Choroid plexus epithelial cell (primary cell): ENCODE data around the gene PER1.
"Not testable (repeated sequence)": the region's sequence is repeated elsewhere in the genome, so short reads cannot be mapped to it uniquely, and the experiment has no call there.

Experiments used
- DNase-seq: peaks from one replicate; pipeline ENCODE4 v3.0.0-alpha.2; 2010; ENCODE audit warnings: low read depth
- H3K4me3 ChIP-seq: 2 replicates; pipeline ENCODE4 v1.5.1; 2011; ENCODE audit warnings: low read depth, mild to moderate bottlenecking, control low read depth, low read length, moderate library complexity
- TF ChIP-seq, protein P1 (sequence below): conservative IDR thresholded peaks from 2 replicates; pipeline ENCODE4 v1.5.1; 2011; ENCODE audit warnings: low read depth, mild to moderate bottlenecking, control low read depth, inconsistent platforms, low read length, moderate library complexity

Gene PER1

DNA sequence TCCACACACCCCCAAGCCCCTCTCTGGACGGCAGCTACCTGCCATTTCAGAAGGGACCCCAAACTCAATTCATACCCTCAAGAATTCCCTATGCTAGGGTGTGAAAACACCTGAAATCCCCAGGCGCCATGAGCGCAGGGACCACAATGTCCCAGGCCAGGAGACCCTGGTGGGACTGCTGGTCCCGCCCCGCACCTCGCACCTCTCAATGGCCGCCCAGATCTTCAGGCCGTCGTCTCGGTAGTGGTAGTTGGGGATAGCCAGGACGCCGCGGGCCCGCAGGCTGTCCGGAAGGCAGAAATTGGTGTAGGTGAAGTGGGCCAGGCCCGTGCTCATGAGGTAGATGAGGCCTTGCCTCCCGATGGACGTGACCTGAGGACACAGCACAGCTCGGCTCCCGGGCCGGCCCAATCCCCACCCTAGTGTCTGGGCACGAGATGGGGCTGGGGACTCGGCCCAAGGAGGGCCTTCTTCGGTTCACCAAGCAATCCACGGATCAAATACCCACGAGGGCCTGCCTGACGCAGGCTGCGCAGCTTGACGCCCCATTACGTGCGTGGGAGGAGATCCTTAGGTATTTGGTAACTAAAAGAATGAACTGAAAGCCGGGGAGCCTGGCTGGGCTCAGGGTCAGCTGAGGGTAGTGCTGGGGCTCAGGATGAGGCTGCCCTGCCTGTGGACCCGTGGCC is 43.1 kb downstream of the PER1 start:
- H3K4me3 ChIP-seq, result no peak overlapping the region
- no peak for DNase-seq
- TF ChIP-seq, protein P1, sequence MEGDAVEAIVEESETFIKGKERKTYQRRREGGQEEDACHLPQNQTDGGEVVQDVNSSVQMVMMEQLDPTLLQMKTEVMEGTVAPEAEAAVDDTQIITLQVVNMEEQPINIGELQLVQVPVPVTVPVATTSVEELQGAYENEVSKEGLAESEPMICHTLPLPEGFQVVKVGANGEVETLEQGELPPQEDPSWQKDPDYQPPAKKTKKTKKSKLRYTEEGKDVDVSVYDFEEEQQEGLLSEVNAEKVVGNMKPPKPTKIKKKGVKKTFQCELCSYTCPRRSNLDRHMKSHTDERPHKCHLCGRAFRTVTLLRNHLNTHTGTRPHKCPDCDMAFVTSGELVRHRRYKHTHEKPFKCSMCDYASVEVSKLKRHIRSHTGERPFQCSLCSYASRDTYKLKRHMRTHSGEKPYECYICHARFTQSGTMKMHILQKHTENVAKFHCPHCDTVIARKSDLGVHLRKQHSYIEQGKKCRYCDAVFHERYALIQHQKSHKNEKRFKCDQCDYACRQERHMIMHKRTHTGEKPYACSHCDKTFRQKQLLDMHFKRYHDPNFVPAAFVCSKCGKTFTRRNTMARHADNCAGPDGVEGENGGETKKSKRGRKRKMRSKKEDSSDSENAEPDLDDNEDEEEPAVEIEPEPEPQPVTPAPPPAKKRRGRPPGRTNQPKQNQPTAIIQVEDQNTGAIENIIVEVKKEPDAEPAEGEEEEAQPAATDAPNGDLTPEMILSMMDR, result no peak

DNA sequence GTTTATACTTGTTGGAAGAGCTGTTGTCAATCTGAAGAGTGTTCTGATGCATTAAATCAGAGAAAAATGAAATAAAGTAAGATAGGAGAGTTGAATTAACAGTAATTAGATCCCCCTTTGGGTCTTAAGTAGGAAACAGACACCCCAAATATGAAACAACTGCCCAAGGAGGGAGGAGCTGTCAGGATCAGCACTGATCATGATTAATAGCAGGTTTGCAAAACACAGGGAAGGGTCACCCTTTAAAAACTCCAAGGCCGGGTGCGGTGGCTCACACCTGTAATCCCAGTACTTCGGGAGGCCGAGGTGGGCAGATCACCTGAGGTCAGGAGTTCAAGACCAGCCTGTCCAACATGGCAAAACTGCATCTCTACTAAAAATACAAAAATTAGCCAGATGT is 45.2 kb downstream of the PER1 start:
- not testable (repeated sequence) for H3K4me3 ChIP-seq, DNase-seq

- TF ChIP-seq, protein P1, result no peak
- no peak for DNase-seq
- H3K4me3 ChIP-seq, result no peak overlapping the region
Observed at GRCh38 chr17:8105957-8106398, 46.2 kb downstream of the PER1 start.

DNA sequence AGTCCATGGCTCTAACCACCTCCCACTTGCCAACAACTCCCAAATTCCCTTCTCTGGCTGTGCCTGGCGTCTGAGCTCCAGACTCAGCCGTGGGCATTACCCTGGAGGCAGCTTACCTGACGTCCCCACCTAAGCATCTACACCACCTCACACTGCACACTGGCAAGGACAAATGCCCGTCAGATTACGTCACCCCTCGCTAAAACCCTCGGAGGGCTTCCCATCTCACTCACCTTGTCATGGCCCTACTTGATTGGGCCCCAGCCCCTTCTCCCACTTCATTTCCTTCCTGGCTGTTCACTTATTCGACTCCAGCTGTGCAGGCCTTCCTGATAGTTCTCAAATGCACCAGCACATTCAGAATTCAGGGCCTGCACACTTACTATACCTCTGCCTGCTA is 47.3 kb downstream of the PER1 start:
- no peak for DNase-seq
- H3K4me3 ChIP-seq, result no peak overlapping the region
- TF ChIP-seq, protein P1, result no peak

DNA sequence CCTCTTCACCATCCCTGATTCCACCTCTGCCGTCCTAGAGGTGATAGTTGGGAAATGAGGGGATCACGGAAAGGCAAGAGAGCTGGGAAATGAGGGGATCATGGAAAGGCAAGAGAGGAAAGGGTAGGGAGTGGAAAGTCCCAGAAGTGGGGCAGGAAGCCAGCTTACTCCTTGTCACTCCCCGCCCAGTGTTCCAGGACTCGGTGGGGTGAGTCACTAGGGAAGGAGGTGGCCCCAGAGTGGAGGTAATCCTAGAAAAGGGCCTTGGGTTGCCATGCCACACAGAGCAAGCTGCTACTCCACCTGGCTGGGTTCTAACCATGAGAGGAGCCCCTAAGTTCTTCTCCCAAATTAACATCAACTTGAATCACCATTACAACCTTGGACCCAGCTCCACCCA is 48.7 kb downstream of the PER1 start:
- H3K4me3 ChIP-seq, result no peak overlapping the region
- DNase-seq, result no peak
- TF ChIP-seq, protein P1, result no peak

DNA sequence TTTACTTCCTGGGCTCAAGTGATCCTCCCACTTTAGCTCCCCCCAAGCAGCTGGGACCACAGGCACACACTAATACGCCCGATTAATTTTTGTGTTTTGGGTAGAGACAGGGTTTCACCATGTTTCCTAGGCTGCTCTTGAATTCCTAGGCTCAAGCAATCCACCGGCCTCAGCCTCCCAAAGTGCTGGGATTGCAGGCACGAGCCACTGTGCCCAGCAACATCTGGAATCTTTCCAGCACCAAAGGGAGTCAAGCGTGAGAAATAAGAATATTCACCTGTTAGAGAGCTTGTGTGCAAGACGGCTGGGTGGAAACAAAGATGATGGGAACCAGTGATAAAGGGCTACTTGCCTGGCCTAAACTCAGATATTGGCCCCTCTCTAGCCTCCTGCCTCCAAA is 50.5 kb downstream of the PER1 start:
- no peak overlapping the region for H3K4me3 ChIP-seq
- TF ChIP-seq, protein P1, result no peak
- no peak for DNase-seq

GRCh38 chr17:8100763-8101162 is 51.4 kb downstream of the PER1 start:
- H3K4me3 ChIP-seq, result no peak overlapping the region
- TF ChIP-seq, protein P1, result no peak
- no peak for DNase-seq
